ENCODE data around the gene SHISA2.
"Not testable (repeated sequence)": the region's sequence is repeated elsewhere in the genome, so short reads cannot be mapped to it uniquely, and the experiment has no call there.

The SHISA2 gene

GRCh38 chr13:26051657-26052311, at the start of gene SHISA2:
Gene SHISA2 (minus strand): TSS chr13:26052016. CDS start chr13:26050975, 1,041 bp downstream.
- peak in 1 of 2 donors; percentile 49 for DNase-seq (ENCODE audit: low read depth in 2 of 2)

GRCh38 chr13:26095846-26096610, 44.2 kb upstream of the SHISA2 start:
- no peak for DNase-seq (ENCODE audit: low read depth in 2 of 2)

- DNase-seq (ENCODE audit: low read depth in 2 of 2) = no peak
Measured at GRCh38 chr13:26095338-26095737, 43.5 kb upstream of the SHISA2 start.

- DNase-seq (ENCODE audit: low read depth in 2 of 2) = not testable (repeated sequence)
Measured at GRCh38 chr13:26076821-26077220, 25.0 kb upstream of the SHISA2 start.

GRCh38 chr13:26075498-26075897, 23.7 kb upstream of the SHISA2 start:
- DNase-seq (ENCODE audit: low read depth in 2 of 2) = no peak

- no peak for DNase-seq (ENCODE audit: low read depth in 2 of 2)
Measured at GRCh38 chr13:26074706-26075105, 22.9 kb upstream of the SHISA2 start.

GRCh38 chr13:26072335-26072734, 20.5 kb upstream of the SHISA2 start:
- DNase-seq (ENCODE audit: low read depth in 2 of 2) = not testable (repeated sequence)

GRCh38 chr13:26071691-26072090, 19.9 kb upstream of the SHISA2 start:
- no peak for DNase-seq (ENCODE audit: low read depth in 2 of 2)

GRCh38 chr13:26069642-26070041, 17.8 kb upstream of the SHISA2 start:
- not testable (repeated sequence) for DNase-seq (ENCODE audit: low read depth in 2 of 2)

GRCh38 chr13:26068372-26068771, 16.6 kb upstream of the SHISA2 start:
- not testable (repeated sequence) for DNase-seq (ENCODE audit: low read depth in 2 of 2)

- no peak for DNase-seq (ENCODE audit: low read depth in 2 of 2)
Measured at GRCh38 chr13:26067601-26068000, 15.8 kb upstream of the SHISA2 start.

- not testable (repeated sequence) for DNase-seq (ENCODE audit: low read depth in 2 of 2)
Measured at GRCh38 chr13:26066492-26066891, 14.7 kb upstream of the SHISA2 start.

- DNase-seq (ENCODE audit: low read depth in 2 of 2) = peak in 1 of 2 donors; percentile 35
Measured at GRCh38 chr13:26062853-26063444, 11.1 kb upstream of the SHISA2 start.

- DNase-seq (ENCODE audit: low read depth in 2 of 2) = no peak
Measured at GRCh38 chr13:26061947-26062346, 10.1 kb upstream of the SHISA2 start.

GRCh38 chr13:26061256-26061655, 9.4 kb upstream of the SHISA2 start:
- no peak for DNase-seq (ENCODE audit: low read depth in 2 of 2)

GRCh38 chr13:26060357-26060756, 8.5 kb upstream of the SHISA2 start:
- no peak for DNase-seq (ENCODE audit: low read depth in 2 of 2)

GRCh38 chr13:26058704-26059103, 6.9 kb upstream of the SHISA2 start:
- no peak for DNase-seq (ENCODE audit: low read depth in 2 of 2)

- no peak for DNase-seq (ENCODE audit: low read depth in 2 of 2)
Measured at GRCh38 chr13:26054896-26055295, 3.1 kb upstream of the SHISA2 start.

- DNase-seq (ENCODE audit: low read depth in 2 of 2) = no peak
Measured at GRCh38 chr13:26053418-26053980, 1.7 kb upstream of the SHISA2 start.

GRCh38 chr13:26052337-26052736, 521 bp upstream of the SHISA2 start:
- no peak for DNase-seq (ENCODE audit: low read depth in 2 of 2)

- no peak for DNase-seq (ENCODE audit: low read depth in 2 of 2)
Measured at GRCh38 chr13:26051231-26051656, 572 bp downstream of the SHISA2 start.

GRCh38 chr13:26050568-26051230, 1.1 kb downstream of the SHISA2 start:
- no peak for DNase-seq (ENCODE audit: low read depth in 2 of 2)

All from stimulated activated CD4-positive, alpha-beta T cell treated with anti-CD3 and anti-CD28 coated beads, Interleukin-1b, Interleukin-23, amount 100 ng/mL, for 4 hours (primary cell).